Hepatocyte (in vitro differentiated cells): Measurements from ENCODE around the gene CCDC144A. TPM values are rescaled to one million over a fixed set of nuclear protein-coding genes. Genes with fewer than 3 reads are reported as not detected.
"Not testable (repeated sequence)": the region's sequence is repeated elsewhere in the genome, so short reads cannot be mapped to it uniquely, and the experiment has no call there.

Experiments used
- DNase-seq: peaks from one replicate; pipeline ENCODE4 v3.0.0-alpha.2; 2016; ENCODE audit warnings: low spot score
- H2AFZ ChIP-seq: fragments of 200-600 bp; sonication (generic); 2 replicates; pipeline ENCODE4 v1.6.0; 2016; ENCODE audit warnings: antibody characterized with exemption, mild to moderate bottlenecking
- H3K27ac ChIP-seq: fragments of 200-600 bp; sonication (generic); 2 replicates; pipeline ENCODE4 v1.5.1; 2016; ENCODE audit warnings: mild to moderate bottlenecking
- H3K27me3 ChIP-seq: fragments of 200-600 bp; sonication (generic); 2 replicates; pipeline ENCODE4 v1.6.1; 2016
- H3K36me3 ChIP-seq: fragments of 200-600 bp; sonication (generic); replicated peaks from 2 replicates; pipeline ENCODE4 v1.5.1; 2016; ENCODE audit warnings: low read depth; ENCODE audit not compliant: insufficient read depth
- H3K4me1 ChIP-seq: fragments of 200-600 bp; sonication (generic); 2 replicates; pipeline ENCODE4 v1.5.1; 2016; ENCODE audit warnings: mild to moderate bottlenecking, moderate library complexity; ENCODE audit not compliant: insufficient read depth
- H3K4me2 ChIP-seq: fragments of 200-600 bp; sonication (generic); 2 replicates; pipeline ENCODE4 v1.6.0; 2016
- H3K4me3 ChIP-seq: fragments of 200-600 bp; sonication (generic); 2 replicates; pipeline ENCODE4 v1.5.1; 2016; ENCODE audit warnings: mild to moderate bottlenecking
- H3K79me2 ChIP-seq: fragments of 200-600 bp; sonication (generic); 2 replicates; pipeline ENCODE4 v1.6.0; 2017; ENCODE audit warnings: mild to moderate bottlenecking
- H3K9me2 ChIP-seq: fragments of 200-600 bp; sonication (generic); replicated peaks from 2 replicates; pipeline ENCODE4 v1.6.0; 2017; ENCODE audit warnings: mild to moderate bottlenecking; ENCODE audit not compliant: insufficient read depth
- H3K9me3 ChIP-seq: fragments of 200-600 bp; sonication (generic); 2 replicates; pipeline ENCODE4 v1.5.1; 2016; ENCODE audit warnings: low read depth, mild to moderate bottlenecking
- H4K20me1 ChIP-seq: fragments of 200-600 bp; sonication (generic); 2 replicates; pipeline ENCODE4 v1.6.0; 2016; ENCODE audit warnings: mild to moderate bottlenecking; ENCODE audit not compliant: insufficient read depth, poor library complexity, severe bottlenecking
- WGBS: methylation state at CpG from one replicate; pipeline ENCODE4 v1.1.6; 2016; ENCODE audit warnings: low lambda C conversion rate; ENCODE audit errors: missing lambda C conversion rate; 5-methylcytosine and 5-hydroxymethylcytosine counted together
- polyA plus RNA-seq: library from polyadenylated mRNA; unstranded; fragments of >200 nt; fragmentation: Nextera tagmentation; extraction: Ambion mirVana; gene quantifications from 2 replicates; pipeline ENCODE4 v1.2.1, GENCODE V29; 2016
- total RNA-seq: library from RNA; depleted of rRNA; stranded (reverse); fragments of >200 nt; gene quantifications from 2 replicates; pipeline ENCODE4 v1.2.3, GENCODE V29; 2014

The CCDC144A gene
- total and polyA plus RNA-seq, 2 experiments from 2014 or later, result 0.47 to 0.50 TPM

- WGBS, result 87% methylated on average over 7 of the region's 11 CpGs
- not testable (repeated sequence) for H2AFZ ChIP-seq, H3K36me3 ChIP-seq, H3K9me2 ChIP-seq, H3K4me1 ChIP-seq, DNase-seq, H3K27ac ChIP-seq, H4K20me1 ChIP-seq, H3K27me3 ChIP-seq, H3K4me3 ChIP-seq, H3K9me3 ChIP-seq, H3K79me2 ChIP-seq, H3K4me2 ChIP-seq
These were observed 99.0 kb downstream of the CCDC144A start for GRCh38 chr17:16788889-16789536.

DNA sequence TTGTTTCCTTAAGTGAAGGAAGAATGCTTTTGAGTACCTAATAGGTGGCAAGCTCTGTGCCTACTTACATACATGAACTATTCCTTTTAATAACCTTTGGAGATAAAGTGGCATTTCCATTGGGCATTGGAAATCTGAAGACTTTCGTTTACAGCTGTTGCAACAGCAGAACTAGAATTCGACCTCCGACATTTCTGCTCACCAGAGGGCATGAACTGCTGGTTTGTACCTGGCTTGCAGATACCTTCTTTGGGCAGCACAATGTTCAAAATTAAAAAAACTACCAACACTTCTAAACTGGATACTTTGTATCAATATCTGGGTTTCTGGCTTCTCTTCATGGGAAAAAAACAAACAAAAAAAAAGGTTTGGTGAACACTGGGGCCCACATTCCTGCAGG lies 99.6 kb downstream of the CCDC144A start:
- H3K79me2 ChIP-seq, H3K9me2 ChIP-seq, H3K4me2 ChIP-seq, H3K4me1 ChIP-seq, H3K27ac ChIP-seq, H2AFZ ChIP-seq, H3K27me3 ChIP-seq, H4K20me1 ChIP-seq, H3K9me3 ChIP-seq, H3K4me3 ChIP-seq, DNase-seq, H3K36me3 ChIP-seq: not testable (repeated sequence)
- 95% methylated on average over 3 of the region's 3 CpGs for WGBS

GRCh38 chr17:16790313-16790871 lies 100.4 kb downstream of the CCDC144A start:
- WGBS, result 90% methylated on average over 7 of the region's 9 CpGs
- H3K4me3 ChIP-seq, H3K36me3 ChIP-seq, H3K4me2 ChIP-seq, H3K9me2 ChIP-seq, H3K27ac ChIP-seq, H4K20me1 ChIP-seq, H2AFZ ChIP-seq, H3K4me1 ChIP-seq, H3K27me3 ChIP-seq, H3K79me2 ChIP-seq, DNase-seq, H3K9me3 ChIP-seq: not testable (repeated sequence)

GRCh38 chr17:16794215-16794614 lies 104.2 kb downstream of the CCDC144A start:
- H3K27ac ChIP-seq, result peak overlapping the region; percentile 10
- H3K4me1 ChIP-seq, H2AFZ ChIP-seq, H4K20me1 ChIP-seq, H3K27me3 ChIP-seq, H3K9me3 ChIP-seq, H3K9me2 ChIP-seq, H3K4me2 ChIP-seq, H3K79me2 ChIP-seq, H3K36me3 ChIP-seq, DNase-seq, H3K4me3 ChIP-seq: not testable (repeated sequence)
- 78% methylated on average over 3 of the region's 5 CpGs for WGBS

DNA sequence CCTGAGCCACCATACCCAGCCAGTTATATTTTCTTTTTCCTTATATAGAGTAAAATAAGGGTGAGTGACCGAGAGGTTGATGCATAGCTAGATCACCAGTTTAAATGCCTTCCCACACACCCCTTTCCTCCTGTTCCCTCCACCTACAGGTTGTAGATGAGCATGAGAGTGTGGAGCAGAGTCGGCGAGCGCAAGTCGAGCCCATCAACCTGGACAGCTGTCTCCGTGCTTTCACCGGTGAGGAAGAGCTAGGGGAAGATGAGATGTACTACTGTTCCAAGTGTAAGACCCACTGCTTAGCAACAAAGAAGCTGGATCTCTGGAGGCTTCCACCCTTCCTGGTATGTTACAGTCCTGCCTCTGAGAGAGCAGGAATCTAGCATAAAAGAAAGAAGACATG lies 105.9 kb downstream of the CCDC144A start:
- H3K4me3 ChIP-seq, H2AFZ ChIP-seq, H3K4me2 ChIP-seq, H3K9me3 ChIP-seq, H3K27me3 ChIP-seq, H3K4me1 ChIP-seq, H3K27ac ChIP-seq, DNase-seq, H4K20me1 ChIP-seq, H3K36me3 ChIP-seq, H3K9me2 ChIP-seq, H3K79me2 ChIP-seq: not testable (repeated sequence)
- 94% methylated on average over 7 of the region's 7 CpGs for WGBS

DNA sequence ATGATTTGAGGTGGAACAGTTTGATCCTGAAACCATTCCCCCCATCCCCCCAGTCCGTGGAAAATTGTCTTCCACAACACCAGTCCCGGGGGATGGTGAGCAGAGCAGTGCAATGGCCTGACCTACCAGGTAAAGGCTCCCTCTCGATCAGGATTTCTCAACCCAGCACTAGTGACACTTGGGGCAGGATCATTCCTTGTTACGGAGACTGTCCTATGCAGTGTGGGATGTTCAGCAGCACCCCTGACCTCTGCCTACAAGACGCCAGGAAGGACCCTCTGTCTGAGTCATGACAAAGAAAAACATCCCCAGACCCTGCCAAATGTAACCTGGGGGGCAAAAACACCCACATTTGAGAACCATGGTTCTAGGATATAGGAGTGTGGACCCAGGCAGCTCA lies 114.8 kb downstream of the CCDC144A start:
- not testable (repeated sequence) for H3K4me3 ChIP-seq, H3K9me3 ChIP-seq, H2AFZ ChIP-seq, DNase-seq, H3K4me1 ChIP-seq, H3K27ac ChIP-seq, H4K20me1 ChIP-seq, H3K4me2 ChIP-seq, H3K79me2 ChIP-seq, H3K27me3 ChIP-seq, H3K36me3 ChIP-seq, H3K9me2 ChIP-seq
- 78% methylated on average over 5 of the region's 5 CpGs for WGBS

DNA sequence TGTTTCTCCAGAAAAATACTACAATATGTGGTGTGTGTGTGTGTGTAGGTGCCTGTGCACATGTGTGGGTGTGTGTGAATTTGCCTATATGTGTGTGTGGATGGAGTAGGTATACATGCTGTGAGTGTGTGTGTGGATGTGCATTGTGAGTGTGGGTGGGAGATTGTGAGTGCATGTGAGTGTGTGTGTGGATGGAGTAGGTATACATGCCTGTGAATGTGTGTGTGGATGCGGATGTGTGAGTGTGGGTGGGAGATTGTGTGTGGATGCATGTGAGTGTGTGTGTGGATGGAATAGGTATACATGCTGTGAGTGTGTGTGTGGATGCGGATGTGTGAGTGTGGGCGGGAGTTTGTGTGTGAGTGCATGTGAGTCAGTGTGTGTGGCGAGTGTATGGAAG lies 116.6 kb downstream of the CCDC144A start:
- not testable (repeated sequence) for H3K4me1 ChIP-seq, DNase-seq, H3K9me2 ChIP-seq, H3K27ac ChIP-seq, H3K4me3 ChIP-seq, H2AFZ ChIP-seq, H3K36me3 ChIP-seq, H4K20me1 ChIP-seq, H3K4me2 ChIP-seq, H3K79me2 ChIP-seq, H3K27me3 ChIP-seq, H3K9me3 ChIP-seq
- 94% methylated on average over 4 of the region's 4 CpGs for WGBS

DNA sequence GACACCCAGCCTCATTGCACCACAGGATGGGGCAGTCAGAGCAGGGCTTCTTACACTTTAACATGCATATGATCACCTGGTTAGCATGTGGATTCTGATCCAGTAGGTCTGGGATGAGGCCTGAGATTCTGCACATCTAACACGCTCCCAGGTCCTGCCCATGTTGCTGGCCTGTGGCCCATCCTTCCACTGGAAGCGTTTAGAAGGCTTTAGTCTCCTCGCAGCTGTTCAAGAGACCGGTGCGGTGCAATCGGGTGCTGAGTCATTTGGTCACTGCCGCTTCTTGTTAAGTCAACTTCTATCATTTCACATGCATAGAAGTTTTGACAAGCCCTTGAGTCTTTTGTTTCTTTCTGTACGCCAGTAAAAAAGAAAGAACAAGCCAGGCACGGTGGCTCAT lies 117.6 kb downstream of the CCDC144A start:
- not testable (repeated sequence) for H4K20me1 ChIP-seq, H3K4me1 ChIP-seq, H3K27ac ChIP-seq, H3K27me3 ChIP-seq, H3K4me3 ChIP-seq, H3K9me3 ChIP-seq, H2AFZ ChIP-seq, H3K36me3 ChIP-seq, DNase-seq, H3K9me2 ChIP-seq, H3K79me2 ChIP-seq, H3K4me2 ChIP-seq
- WGBS, result 90% methylated on average over 7 of the region's 9 CpGs

GRCh38 chr17:16810236-16810635 lies 120.2 kb downstream of the CCDC144A start:
- H3K36me3 ChIP-seq, H3K9me3 ChIP-seq, H3K9me2 ChIP-seq, H3K27ac ChIP-seq, H3K27me3 ChIP-seq, H3K4me2 ChIP-seq, DNase-seq, H4K20me1 ChIP-seq, H3K79me2 ChIP-seq, H3K4me3 ChIP-seq, H2AFZ ChIP-seq, H3K4me1 ChIP-seq: not testable (repeated sequence)
- WGBS, result 86% methylated on average over 4 of the region's 5 CpGs
